Measurements from ENCODE around the gene CAPN11. TPM values are rescaled to one million over a fixed set of nuclear protein-coding genes. Genes with fewer than 3 reads are reported as not detected.
A peak's percentile ranks its signal among the peaks of the same experiment; 100 is the strongest.

CAPN11 gene
- total and polyA plus RNA-seq, 9 of the 15 experiments (the other 6 are each of a cell fraction or from before 2014, with no cell fraction given): 0.03 to 0.61 (median 0.17) TPM; not detected in 1

DNA sequence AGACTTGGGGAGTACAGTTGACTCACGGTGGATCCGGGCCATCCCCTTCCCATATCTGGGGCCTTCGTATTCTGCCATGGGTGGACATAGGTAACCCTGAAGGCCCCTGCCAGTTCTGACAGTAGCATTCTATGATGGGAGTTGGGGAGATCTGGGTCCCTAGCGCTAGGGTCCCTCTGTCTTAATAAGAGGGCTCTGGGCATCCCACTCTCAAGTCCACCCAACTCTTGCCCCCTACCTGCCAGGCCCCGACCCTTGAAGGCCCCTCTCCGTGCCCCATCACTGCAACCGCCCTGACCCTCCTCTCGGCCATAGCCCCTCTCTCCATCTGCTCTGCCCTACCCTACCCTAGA, 6.5 kb upstream of the CAPN11 start (continued):
- TF ChIP-seq, protein P1, sequence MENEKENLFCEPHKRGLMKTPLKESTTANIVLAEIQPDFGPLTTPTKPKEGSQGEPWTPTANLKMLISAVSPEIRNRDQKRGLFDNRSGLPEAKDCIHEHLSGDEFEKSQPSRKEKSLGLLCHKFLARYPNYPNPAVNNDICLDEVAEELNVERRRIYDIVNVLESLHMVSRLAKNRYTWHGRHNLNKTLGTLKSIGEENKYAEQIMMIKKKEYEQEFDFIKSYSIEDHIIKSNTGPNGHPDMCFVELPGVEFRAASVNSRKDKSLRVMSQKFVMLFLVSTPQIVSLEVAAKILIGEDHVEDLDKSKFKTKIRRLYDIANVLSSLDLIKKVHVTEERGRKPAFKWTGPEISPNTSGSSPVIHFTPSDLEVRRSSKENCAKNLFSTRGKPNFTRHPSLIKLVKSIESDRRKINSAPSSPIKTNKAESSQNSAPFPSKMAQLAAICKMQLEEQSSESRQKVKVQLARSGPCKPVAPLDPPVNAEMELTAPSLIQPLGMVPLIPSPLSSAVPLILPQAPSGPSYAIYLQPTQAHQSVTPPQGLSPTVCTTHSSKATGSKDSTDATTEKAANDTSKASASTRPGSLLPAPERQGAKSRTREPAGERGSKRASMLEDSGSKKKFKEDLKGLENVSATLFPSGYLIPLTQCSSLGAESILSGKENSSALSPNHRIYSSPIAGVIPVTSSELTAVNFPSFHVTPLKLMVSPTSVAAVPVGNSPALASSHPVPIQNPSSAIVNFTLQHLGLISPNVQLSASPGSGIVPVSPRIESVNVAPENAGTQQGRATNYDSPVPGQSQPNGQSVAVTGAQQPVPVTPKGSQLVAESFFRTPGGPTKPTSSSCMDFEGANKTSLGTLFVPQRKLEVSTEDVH (IDR thresholded peaks at IDR 0.05; ENCODE audit: low read depth, partially characterized antibody): peak; percentile 11
- TF ChIP-seq, protein P2, sequence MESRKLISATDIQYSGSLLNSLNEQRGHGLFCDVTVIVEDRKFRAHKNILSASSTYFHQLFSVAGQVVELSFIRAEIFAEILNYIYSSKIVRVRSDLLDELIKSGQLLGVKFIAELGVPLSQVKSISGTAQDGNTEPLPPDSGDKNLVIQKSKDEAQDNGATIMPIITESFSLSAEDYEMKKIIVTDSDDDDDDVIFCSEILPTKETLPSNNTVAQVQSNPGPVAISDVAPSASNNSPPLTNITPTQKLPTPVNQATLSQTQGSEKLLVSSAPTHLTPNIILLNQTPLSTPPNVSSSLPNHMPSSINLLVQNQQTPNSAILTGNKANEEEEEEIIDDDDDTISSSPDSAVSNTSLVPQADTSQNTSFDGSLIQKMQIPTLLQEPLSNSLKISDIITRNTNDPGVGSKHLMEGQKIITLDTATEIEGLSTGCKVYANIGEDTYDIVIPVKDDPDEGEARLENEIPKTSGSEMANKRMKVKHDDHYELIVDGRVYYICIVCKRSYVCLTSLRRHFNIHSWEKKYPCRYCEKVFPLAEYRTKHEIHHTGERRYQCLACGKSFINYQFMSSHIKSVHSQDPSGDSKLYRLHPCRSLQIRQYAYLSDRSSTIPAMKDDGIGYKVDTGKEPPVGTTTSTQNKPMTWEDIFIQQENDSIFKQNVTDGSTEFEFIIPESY (CRISPR knock-in tag; IDR thresholded peaks at IDR 0.05): peak; percentile 11; the same call in 1 of the 2 replicates
- TF ChIP-seq, protein P3, sequence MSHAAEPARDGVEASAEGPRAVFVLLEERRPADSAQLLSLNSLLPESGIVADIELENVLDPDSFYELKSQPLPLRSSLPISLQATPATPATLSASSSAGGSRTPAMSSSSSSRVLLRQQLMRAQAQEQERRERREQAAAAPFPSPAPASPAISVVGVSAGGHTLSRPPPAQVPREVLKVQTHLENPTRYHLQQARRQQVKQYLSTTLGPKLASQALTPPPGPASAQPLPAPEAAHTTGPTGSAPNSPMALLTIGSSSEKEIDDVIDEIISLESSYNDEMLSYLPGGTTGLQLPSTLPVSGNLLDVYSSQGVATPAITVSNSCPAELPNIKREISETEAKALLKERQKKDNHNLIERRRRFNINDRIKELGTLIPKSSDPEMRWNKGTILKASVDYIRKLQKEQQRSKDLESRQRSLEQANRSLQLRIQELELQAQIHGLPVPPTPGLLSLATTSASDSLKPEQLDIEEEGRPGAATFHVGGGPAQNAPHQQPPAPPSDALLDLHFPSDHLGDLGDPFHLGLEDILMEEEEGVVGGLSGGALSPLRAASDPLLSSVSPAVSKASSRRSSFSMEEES (CRISPR knock-in tag; IDR thresholded peaks at IDR 0.05): no peak
- TF ChIP-seq NR2C2 (CRISPR knock-in tag; IDR thresholded peaks at IDR 0.05): 0 out of 2 replicates have a peak, but pooled peaks have one; percentile 12
- no peak for TF ChIP-seq NR2C2 (tag; IDR thresholded peaks at IDR 0.05)
- no peak for TF ChIP-seq KAT2B (IDR thresholded peaks at IDR 0.05; ENCODE audit: low read depth, low read length)
- TF ChIP-seq ETV5 (CRISPR knock-in tag; IDR thresholded peaks at IDR 0.05; ENCODE audit: low read depth): 0 out of 2 replicates have a peak, but pooled peaks have one; percentile 10

Data from K562 (cell line).